ENCODE data around the gene PARP14. TPM values are rescaled to one million over a fixed set of nuclear protein-coding genes. Genes with fewer than 3 reads are reported as not detected.

PARP14 gene, protein sequence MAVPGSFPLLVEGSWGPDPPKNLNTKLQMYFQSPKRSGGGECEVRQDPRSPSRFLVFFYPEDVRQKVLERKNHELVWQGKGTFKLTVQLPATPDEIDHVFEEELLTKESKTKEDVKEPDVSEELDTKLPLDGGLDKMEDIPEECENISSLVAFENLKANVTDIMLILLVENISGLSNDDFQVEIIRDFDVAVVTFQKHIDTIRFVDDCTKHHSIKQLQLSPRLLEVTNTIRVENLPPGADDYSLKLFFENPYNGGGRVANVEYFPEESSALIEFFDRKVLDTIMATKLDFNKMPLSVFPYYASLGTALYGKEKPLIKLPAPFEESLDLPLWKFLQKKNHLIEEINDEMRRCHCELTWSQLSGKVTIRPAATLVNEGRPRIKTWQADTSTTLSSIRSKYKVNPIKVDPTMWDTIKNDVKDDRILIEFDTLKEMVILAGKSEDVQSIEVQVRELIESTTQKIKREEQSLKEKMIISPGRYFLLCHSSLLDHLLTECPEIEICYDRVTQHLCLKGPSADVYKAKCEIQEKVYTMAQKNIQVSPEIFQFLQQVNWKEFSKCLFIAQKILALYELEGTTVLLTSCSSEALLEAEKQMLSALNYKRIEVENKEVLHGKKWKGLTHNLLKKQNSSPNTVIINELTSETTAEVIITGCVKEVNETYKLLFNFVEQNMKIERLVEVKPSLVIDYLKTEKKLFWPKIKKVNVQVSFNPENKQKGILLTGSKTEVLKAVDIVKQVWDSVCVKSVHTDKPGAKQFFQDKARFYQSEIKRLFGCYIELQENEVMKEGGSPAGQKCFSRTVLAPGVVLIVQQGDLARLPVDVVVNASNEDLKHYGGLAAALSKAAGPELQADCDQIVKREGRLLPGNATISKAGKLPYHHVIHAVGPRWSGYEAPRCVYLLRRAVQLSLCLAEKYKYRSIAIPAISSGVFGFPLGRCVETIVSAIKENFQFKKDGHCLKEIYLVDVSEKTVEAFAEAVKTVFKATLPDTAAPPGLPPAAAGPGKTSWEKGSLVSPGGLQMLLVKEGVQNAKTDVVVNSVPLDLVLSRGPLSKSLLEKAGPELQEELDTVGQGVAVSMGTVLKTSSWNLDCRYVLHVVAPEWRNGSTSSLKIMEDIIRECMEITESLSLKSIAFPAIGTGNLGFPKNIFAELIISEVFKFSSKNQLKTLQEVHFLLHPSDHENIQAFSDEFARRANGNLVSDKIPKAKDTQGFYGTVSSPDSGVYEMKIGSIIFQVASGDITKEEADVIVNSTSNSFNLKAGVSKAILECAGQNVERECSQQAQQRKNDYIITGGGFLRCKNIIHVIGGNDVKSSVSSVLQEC (N-terminal part only)
- 10 to 100 TPM; 42.9 to 57.0 (median 49.8) TPM for total RNA-seq

- no peaks in the 10 kb centered on the region for H3K9me3 ChIP-seq
- DNase-seq (ENCODE audit: low spot score in 2 of 2), result peak; percentile 63 to 65
These were observed at the start of gene PARP14 for GRCh38 chr3:122680475-122681283. Gene PARP14 (plus strand): TSS chr3:122680839. CDS start chr3:122680884, 45 bp downstream.

GRCh38 chr3:122635789-122636188 is 44.9 kb upstream of the PARP14 start:
- no peaks in the 10 kb centered on the region for H3K27me3 ChIP-seq
- no peaks in the 10 kb centered on the region for H3K4me1 ChIP-seq
- no peaks in the 10 kb centered on the region for H3K36me3 ChIP-seq
- no peak for TF ChIP-seq POLR2A (IDR thresholded peaks at IDR 0.05)
- no peak for TF ChIP-seq CTCF (IDR thresholded peaks at IDR 0.05)
- no peak for TF ChIP-seq POLR2AphosphoS5 (IDR thresholded peaks at IDR 0.05)
- no peaks in the 10 kb centered on the region for H3K9me3 ChIP-seq
- intact Hi-C loops (cut with DNase I; ENCODE audit: low total_unique reads), result no loop called here
- DNase-seq (ENCODE audit: low spot score in 2 of 2), result no peak
- no peak overlapping the region for H3K27ac ChIP-seq
- H3K4me3 ChIP-seq, result no peak overlapping the region

More at GRCh38 chr3:122680475-122681283, at the start of gene PARP14:
- intact Hi-C loops (cut with DNase I; ENCODE audit: low total_unique reads), result loop anchor here (2.0 kb wide), 1 partner anchor 116 kb away; the partner anchor contains the start of genes DTX3L and PARP9
- H3K27ac ChIP-seq, result peak within 1 kb of the TSS; percentile 96 to 99
- H3K27me3 ChIP-seq, result no peaks in the 10 kb centered on the region
- no peaks in the 10 kb centered on the region for H3K36me3 ChIP-seq
- H3K4me1 ChIP-seq, result peaks cover 0 to 8% of the 10 kb centered on the region in 2 donors
- H3K4me3 ChIP-seq, result peak within 1 kb of the TSS; percentile 88 to 98 (median 96)
- TF ChIP-seq POLR2AphosphoS5 (IDR thresholded peaks at IDR 0.05), result peak; percentile 42 to 58 (median 54)
- TF ChIP-seq CTCF (IDR thresholded peaks at IDR 0.05), result peak in 2 of 3 donors; percentile 6 to 13
- no peak for TF ChIP-seq POLR2A (IDR thresholded peaks at IDR 0.05)

DNA sequence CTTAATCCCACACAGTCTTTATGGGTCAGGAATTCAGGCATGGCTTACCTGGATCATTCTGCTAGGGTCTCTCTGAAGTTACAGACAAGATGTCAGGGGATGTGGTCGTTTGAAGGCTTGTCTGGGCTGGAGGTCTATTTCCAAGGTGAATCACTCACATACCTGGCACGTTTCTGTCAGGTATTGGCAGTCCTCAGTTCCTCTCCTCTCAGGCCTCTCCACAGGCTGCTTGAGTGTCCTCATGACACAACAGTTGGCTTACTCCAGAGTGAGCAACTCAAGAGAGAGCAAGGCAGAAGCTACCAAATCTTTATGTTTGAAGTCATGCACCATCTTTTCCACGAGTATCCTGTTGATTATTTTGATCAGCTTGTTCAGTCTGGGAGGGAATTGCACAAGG is 43.9 kb upstream of the PARP14 start:
- H3K27ac ChIP-seq, result no peak overlapping the region
- no peak for TF ChIP-seq CTCF (IDR thresholded peaks at IDR 0.05)
- no peak for TF ChIP-seq POLR2A (IDR thresholded peaks at IDR 0.05)
- TF ChIP-seq POLR2AphosphoS5 (IDR thresholded peaks at IDR 0.05), result no peak
- H3K36me3 ChIP-seq, result no peaks in the 10 kb centered on the region
- intact Hi-C loops (cut with DNase I; ENCODE audit: low total_unique reads), result no loop called here
- H3K4me1 ChIP-seq, result no peaks in the 10 kb centered on the region
- no peaks in the 10 kb centered on the region for H3K9me3 ChIP-seq
- H3K4me3 ChIP-seq, result no peak overlapping the region
- no peaks in the 10 kb centered on the region for H3K27me3 ChIP-seq
- DNase-seq (ENCODE audit: low spot score in 2 of 2), result no peak

DNA sequence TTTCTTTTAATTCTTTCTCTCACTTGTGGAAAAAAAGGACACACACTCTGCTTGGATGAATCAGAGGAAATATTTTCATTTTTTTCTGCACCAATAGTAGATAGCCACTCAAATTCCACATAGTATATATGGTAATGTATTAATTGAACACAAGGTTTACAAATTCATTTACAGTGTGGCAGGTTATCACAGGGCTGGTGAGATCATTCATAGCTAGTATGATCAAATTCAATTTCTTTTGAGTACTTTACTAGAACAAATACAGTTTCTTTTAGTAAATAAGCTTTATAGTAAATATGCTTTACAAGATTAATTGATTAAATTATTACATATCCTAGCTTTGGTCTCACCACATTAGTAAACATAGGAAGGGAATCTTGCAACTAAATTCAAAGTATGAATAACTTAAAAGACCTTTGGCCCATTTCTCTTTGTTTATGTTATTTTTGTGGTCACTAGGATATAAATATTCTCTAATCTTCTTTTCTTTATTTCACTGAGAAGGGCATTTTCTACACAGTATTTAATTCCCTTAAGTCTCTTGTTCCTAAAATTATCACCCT is 40.1 kb upstream of the PARP14 start:
- no peaks in the 10 kb centered on the region for H3K9me3 ChIP-seq
- TF ChIP-seq POLR2A (IDR thresholded peaks at IDR 0.05) (no peak), CTCF (IDR thresholded peaks at IDR 0.05) (no peak), POLR2AphosphoS5 (IDR thresholded peaks at IDR 0.05) (no peak)
- H3K27me3 ChIP-seq, result no peaks in the 10 kb centered on the region
- intact Hi-C loops (cut with DNase I; ENCODE audit: low total_unique reads), result loop anchor here (10.0 kb wide), 1 partner anchor 394 kb away; no protein-coding TSS in a partner anchor
- H3K36me3 ChIP-seq, result no peaks in the 10 kb centered on the region
- H3K27ac ChIP-seq, result no peak overlapping the region
- H3K4me1 ChIP-seq, result no peaks in the 10 kb centered on the region
- no peak overlapping the region for H3K4me3 ChIP-seq
- no peak for DNase-seq (ENCODE audit: low spot score in 2 of 2)

All from breast epithelium (tissue), 4 donors.